Measurements from ENCODE around the gene EWSR1.

Gene EWSR1

DNA sequence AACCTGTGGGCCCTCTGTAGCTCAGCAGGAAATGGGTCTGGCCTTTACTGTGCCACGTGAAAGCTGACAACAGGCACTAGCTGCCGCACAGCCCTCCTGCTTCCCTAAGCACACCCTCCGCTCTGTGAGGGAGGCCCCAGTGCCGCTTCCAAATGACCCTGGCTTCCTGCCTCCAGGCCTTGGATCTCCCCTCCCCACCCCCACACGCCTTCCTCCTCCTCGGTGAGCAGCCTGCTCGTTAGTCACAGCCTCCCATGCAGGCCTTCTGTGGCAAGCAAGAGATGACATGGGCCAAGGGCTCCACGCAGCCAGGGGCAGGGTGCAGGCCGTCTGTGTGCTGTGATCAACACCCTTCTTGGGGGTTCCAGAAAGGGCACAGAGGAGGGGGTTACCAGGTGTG lies 62.7 kb downstream of the EWSR1 start:
- in situ Hi-C loops (cut with HindIII; ENCODE audit: low sequenced_read_pairs) = no loop called here
- no peak for TF ChIP-seq CTCF (IDR thresholded peaks at IDR 0.05; ENCODE audit: low read depth, low read length, missing control alignments)
- no peak overlapping the region for H3K4me3 ChIP-seq (ENCODE audit: low read depth, low read length)
- no peak for DNase-seq (ENCODE audit: low read depth)

DNA sequence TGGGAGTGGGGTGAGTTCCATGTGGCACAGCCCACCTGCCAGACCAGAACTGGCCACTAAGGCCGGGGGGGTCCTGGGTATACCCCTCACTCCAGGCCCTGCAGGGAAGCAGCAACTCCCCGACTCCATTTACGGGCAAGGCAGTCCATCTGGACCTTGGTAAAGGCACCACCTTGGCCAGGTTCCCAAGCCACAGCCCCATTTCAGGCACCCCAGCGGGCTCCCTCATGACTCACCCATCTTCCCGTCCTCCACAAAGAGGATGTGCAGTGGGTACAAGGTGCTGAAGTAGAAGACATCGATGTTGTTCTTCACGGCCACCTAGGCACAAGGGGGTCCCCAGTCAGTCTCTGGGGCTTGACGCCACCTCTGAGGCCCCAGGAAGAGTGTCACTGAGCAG lies 63.1 kb downstream of the EWSR1 start:
- TF ChIP-seq CTCF (IDR thresholded peaks at IDR 0.05; ENCODE audit: low read depth, low read length, missing control alignments) = no peak
- in situ Hi-C loops (cut with HindIII; ENCODE audit: low sequenced_read_pairs) = no loop called here
- no peak overlapping the region for H3K4me3 ChIP-seq (ENCODE audit: low read depth, low read length)
- no peak for DNase-seq (ENCODE audit: low read depth)

- no peak for TF ChIP-seq CTCF (IDR thresholded peaks at IDR 0.05; ENCODE audit: low read depth, low read length, missing control alignments)
- no peak overlapping the region for H3K4me3 ChIP-seq (ENCODE audit: low read depth, low read length)
- in situ Hi-C loops (cut with HindIII; ENCODE audit: low sequenced_read_pairs) = no loop called here
- DNase-seq (ENCODE audit: low read depth) = no peak
Observed at GRCh38 chr22:29331658-29332300, 63.7 kb downstream of the EWSR1 start.

DNA sequence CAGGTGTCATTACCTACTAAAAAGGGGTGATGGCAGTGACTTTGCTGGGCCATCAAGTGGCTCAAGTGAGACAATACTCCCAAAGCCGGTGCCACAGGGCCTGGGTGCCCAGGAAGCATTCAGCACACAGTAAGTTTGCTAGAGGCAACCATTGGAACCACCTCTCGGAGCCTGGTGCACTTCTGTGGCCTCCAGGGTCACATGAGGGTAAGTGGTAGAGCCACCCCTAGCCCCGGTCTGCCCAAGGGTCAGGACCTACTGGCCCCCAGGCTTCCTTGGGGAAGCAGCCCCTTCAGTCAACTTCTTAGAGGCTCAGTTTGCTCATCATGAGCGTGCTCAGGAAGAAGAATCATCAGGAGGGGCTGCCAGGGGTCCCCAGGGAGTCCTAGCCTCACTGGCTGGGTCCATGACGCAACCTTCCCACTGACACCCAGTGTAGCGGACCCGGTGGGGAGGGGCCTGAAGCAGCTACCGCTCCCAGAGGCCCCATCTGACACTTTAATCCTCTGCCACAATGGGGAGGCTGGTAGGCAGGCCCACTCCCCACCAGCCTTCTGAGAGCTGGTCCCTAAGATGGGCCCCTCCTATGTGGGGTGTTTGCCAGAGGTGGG lies 64.9 kb downstream of the EWSR1 start:
- no peak for DNase-seq (ENCODE audit: low read depth)
- TF ChIP-seq CTCF (IDR thresholded peaks at IDR 0.05; ENCODE audit: low read depth, low read length, missing control alignments) = no peak
- in situ Hi-C loops (cut with HindIII; ENCODE audit: low sequenced_read_pairs) = no loop called here

DNA sequence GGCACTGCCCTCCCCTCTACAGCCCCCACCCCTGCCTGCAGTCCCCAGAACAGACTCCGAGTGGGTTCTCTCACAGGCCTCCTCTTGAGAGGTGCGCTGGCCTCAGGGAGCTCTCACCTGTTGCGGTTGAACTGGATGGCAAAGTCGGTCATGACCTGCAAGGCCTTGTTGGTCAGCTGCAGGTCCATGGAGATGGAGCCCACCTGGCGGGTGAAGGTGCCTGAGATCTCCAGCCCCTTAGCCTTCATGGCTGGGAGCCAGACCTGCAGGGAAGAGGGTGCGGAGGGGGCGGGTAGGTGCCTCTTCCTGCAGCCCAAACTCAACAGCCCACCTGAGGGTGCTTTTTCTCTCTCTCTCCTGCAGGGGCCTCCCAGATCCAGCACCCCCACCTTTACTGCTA lies 66.1 kb downstream of the EWSR1 start:
- in situ Hi-C loops (cut with HindIII; ENCODE audit: low sequenced_read_pairs) = no loop called here
- TF ChIP-seq CTCF (IDR thresholded peaks at IDR 0.05; ENCODE audit: low read depth, low read length, missing control alignments) = no peak
- no peak overlapping the region for H3K4me3 ChIP-seq (ENCODE audit: low read depth, low read length)
- DNase-seq (ENCODE audit: low read depth) = no peak

More for the DNA sequence above, 64.9 kb downstream of the EWSR1 start:
- H3K4me3 ChIP-seq (ENCODE audit: low read depth, low read length) = no peak overlapping the region

GRCh38 chr22:29334696-29335344 lies 66.8 kb downstream of the EWSR1 start:
- in situ Hi-C loops (cut with HindIII; ENCODE audit: low sequenced_read_pairs) = no loop called here
- DNase-seq (ENCODE audit: low read depth) = no peak
- H3K4me3 ChIP-seq (ENCODE audit: low read depth, low read length) = no peak overlapping the region
- TF ChIP-seq CTCF (IDR thresholded peaks at IDR 0.05; ENCODE audit: low read depth, low read length, missing control alignments) = no peak

Data from astrocyte of the cerebellum (primary cell).